OCI-LY3 (cell line): ENCODE results near the gene PEX11G.

ENCODE experiments used
- H2AFZ ChIP-seq: fragments of 200-600, 300-600 bp; shearing (Covaris generic); 2 replicates; pipeline ENCODE4 v1.6.0; 2014; ENCODE audit warnings: antibody characterized with exemption, low read depth, low read length
- H3K27ac ChIP-seq: fragments of 200-600, 300-600 bp; sonication (generic); 2 replicates; pipeline ENCODE4 v1.5.1; 2014; ENCODE audit warnings: mild to moderate bottlenecking, low read length, moderate library complexity, mixed read lengths
- H3K27me3 ChIP-seq: fragments of 200-600, 300-600 bp; sonication (generic); 2 replicates; pipeline ENCODE4 v1.6.1; 2014; ENCODE audit warnings: low read depth, low read length, mixed read lengths
- H3K36me3 ChIP-seq: fragments of 200-600, 300-600 bp; sonication (generic); replicated peaks from 2 replicates; pipeline ENCODE3; 2014; ENCODE audit warnings: low read depth, low read length, mixed read lengths
- H3K4me1 ChIP-seq: fragments of 300-600, 200-600 bp; sonication (generic); 2 replicates; pipeline ENCODE4 v1.6.1; 2014; ENCODE audit warnings: low read length, mixed read lengths
- H3K4me2 ChIP-seq: fragments of 200-600, 300-600 bp; sonication (generic); 2 replicates; pipeline ENCODE4 v1.6.1; 2014; ENCODE audit warnings: low read length, mixed read lengths
- H3K4me3 ChIP-seq: fragments of 300-600, 200-600 bp; sonication (generic); 2 replicates; pipeline ENCODE4 v1.5.1; 2014; ENCODE audit warnings: antibody characterized with exemption, mild to moderate bottlenecking, low read length, moderate library complexity
- H3K79me2 ChIP-seq: fragments of 300-600, 200-600 bp; shearing (Covaris generic); 2 replicates; pipeline ENCODE4 v1.6.1; 2014; ENCODE audit warnings: mild to moderate bottlenecking, low read length, mixed read lengths
- H3K9ac ChIP-seq: fragments of 300-600, 200-600 bp; shearing (Covaris generic); 2 replicates; pipeline ENCODE4 v1.6.0; 2014; ENCODE audit warnings: mild to moderate bottlenecking, low read length, moderate library complexity
- H3K9me3 ChIP-seq: fragments of 200-600, 300-600 bp; shearing (Covaris generic); 2 replicates; pipeline ENCODE4 v1.6.1; 2014; ENCODE audit warnings: low read length, mixed read lengths; ENCODE audit not compliant: insufficient read depth
- H4K20me1 ChIP-seq: fragments of 200-600, 300-600 bp; sonication (generic); 2 replicates; pipeline ENCODE4 v1.6.1; 2016; ENCODE audit warnings: low read length, mixed read lengths; ENCODE audit not compliant: insufficient read depth
- EZH2phosphoT487 ChIP-seq: fragments of 200-600 bp; shearing (Covaris generic); IDR thresholded peaks from 2 replicates; pipeline ENCODE4 v1.6.1; 2018; ENCODE audit warnings: antibody characterized with exemption, mixed run types, low read depth
- TF ChIP-seq, protein P1 (sequence below): fragments of 200-600, 300-600 bp; sonication (generic); IDR thresholded peaks from 2 replicates; pipeline ENCODE4 v1.5.1; 2014; ENCODE audit warnings: antibody characterized with exemption, low read length, low read depth

PEX11G gene

GRCh38 chr19:7509625-7510024 lies 20.8 kb upstream of the PEX11G start:
- no peaks in the 10 kb centered on the region for H4K20me1 ChIP-seq
- no peak overlapping the region for H3K4me3 ChIP-seq
- no peaks in the 10 kb centered on the region for H3K79me2 ChIP-seq
- H3K27me3 ChIP-seq: peaks cover 7% of the 10 kb centered on the region; the same call in 1 of the 2 replicates
- no peaks in the 10 kb centered on the region for H3K4me1 ChIP-seq
- no peaks in the 10 kb centered on the region for H3K9me3 ChIP-seq
- H3K4me2 ChIP-seq: no peak overlapping the region
- no peak overlapping the region for H2AFZ ChIP-seq
- H3K27ac ChIP-seq: no peak overlapping the region
- H3K9ac ChIP-seq: no peak overlapping the region
- no peak for TF ChIP-seq EZH2phosphoT487
- TF ChIP-seq, protein P1, sequence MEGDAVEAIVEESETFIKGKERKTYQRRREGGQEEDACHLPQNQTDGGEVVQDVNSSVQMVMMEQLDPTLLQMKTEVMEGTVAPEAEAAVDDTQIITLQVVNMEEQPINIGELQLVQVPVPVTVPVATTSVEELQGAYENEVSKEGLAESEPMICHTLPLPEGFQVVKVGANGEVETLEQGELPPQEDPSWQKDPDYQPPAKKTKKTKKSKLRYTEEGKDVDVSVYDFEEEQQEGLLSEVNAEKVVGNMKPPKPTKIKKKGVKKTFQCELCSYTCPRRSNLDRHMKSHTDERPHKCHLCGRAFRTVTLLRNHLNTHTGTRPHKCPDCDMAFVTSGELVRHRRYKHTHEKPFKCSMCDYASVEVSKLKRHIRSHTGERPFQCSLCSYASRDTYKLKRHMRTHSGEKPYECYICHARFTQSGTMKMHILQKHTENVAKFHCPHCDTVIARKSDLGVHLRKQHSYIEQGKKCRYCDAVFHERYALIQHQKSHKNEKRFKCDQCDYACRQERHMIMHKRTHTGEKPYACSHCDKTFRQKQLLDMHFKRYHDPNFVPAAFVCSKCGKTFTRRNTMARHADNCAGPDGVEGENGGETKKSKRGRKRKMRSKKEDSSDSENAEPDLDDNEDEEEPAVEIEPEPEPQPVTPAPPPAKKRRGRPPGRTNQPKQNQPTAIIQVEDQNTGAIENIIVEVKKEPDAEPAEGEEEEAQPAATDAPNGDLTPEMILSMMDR: no peak
- no peaks in the 10 kb centered on the region for H3K36me3 ChIP-seq

DNA sequence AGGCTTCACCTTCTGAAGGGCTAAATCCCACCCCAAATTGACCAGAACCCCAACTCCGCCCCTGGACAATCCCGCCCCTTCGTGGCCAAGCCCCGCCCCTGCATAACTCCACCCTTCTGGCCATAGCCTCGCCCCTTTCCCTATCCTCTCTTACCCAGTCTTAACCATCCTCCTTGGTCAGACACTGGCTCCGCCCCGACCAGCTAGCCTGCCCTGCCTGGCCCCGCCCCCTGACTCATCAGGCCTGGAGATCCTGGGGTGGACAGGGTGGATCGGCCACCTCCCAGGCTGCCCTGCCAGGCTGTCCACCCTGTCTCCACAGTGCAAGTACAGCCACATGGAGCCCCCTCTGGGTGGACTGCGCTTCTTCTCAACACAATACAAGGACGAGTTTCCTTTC lies 19.0 kb upstream of the PEX11G start:
- Histone ChIP-seq H3K36me3 (no peaks in the 10 kb centered on the region), H3K4me1 (no peaks in the 10 kb centered on the region), H3K4me3 (no peak overlapping the region), H3K4me2 (no peak overlapping the region), H3K9me3 (no peaks in the 10 kb centered on the region), H3K79me2 (no peaks in the 10 kb centered on the region), H4K20me1 (no peaks in the 10 kb centered on the region), H2AFZ (no peak overlapping the region), H3K27me3 (no peaks in the 10 kb centered on the region), H3K27ac (no peak overlapping the region), H3K9ac (no peak overlapping the region)
- TF ChIP-seq, protein P1: no peak
- no peak for TF ChIP-seq EZH2phosphoT487

GRCh38 chr19:7506385-7507328 lies 17.8 kb upstream of the PEX11G start:
- Histone ChIP-seq H3K27me3 (no peaks in the 10 kb centered on the region), H2AFZ (no peak overlapping the region), H3K9me3 (no peaks in the 10 kb centered on the region), H3K36me3 (no peaks in the 10 kb centered on the region), H3K4me1 (no peaks in the 10 kb centered on the region), H3K4me2 (no peak overlapping the region), H4K20me1 (no peaks in the 10 kb centered on the region), H3K9ac (no peak overlapping the region), H3K79me2 (no peaks in the 10 kb centered on the region), H3K4me3 (no peak overlapping the region), H3K27ac (no peak overlapping the region)
- TF ChIP-seq, protein P1: no peak
- no peak for TF ChIP-seq EZH2phosphoT487

DNA sequence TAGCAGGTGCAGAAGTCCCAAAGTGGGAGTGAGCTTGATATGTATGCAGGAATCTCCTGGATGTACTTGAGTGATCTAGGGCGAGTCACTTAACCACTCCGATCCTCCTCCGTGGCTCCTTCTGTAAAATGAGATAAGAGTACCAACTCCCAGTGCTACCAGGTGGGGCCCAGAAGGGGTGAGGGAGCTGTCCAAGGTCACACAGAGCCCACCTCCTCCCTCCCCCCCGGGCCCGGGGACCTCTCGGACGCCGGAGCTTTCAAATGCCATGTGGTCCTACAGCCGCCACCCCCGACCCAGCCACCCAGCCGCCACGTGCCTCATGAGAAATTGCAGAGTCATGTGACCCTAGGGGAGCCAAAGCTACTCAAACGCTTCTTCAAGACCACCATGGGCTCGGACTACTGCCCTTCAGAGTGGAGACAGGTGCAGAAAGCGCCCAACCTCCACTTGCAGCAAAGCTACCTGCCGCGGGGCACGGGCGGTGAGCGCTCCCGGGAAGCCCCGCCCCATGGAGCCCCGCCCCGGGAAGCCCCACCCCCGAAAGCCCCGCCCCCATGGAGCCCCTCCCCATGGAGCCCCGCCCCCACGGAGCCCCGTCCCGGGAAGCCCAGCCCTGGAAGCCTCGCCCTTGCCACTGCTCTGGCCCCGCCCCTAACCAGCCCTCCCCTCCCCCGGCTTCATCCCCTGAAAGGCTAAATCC lies 17.0 kb upstream of the PEX11G start:
- Histone ChIP-seq H3K9ac (no peak overlapping the region), H3K79me2 (no peaks in the 10 kb centered on the region), H3K27me3 (no peaks in the 10 kb centered on the region), H3K36me3 (no peaks in the 10 kb centered on the region), H3K27ac (no peak overlapping the region), H4K20me1 (no peaks in the 10 kb centered on the region), H3K4me1 (no peaks in the 10 kb centered on the region), H3K9me3 (no peaks in the 10 kb centered on the region), H3K4me2 (no peak overlapping the region), H2AFZ (no peak overlapping the region), H3K4me3 (no peak overlapping the region)
- TF ChIP-seq, protein P1: no peak
- no peak for TF ChIP-seq EZH2phosphoT487
